Measurements from ENCODE around the gene FGF14.

DNA sequence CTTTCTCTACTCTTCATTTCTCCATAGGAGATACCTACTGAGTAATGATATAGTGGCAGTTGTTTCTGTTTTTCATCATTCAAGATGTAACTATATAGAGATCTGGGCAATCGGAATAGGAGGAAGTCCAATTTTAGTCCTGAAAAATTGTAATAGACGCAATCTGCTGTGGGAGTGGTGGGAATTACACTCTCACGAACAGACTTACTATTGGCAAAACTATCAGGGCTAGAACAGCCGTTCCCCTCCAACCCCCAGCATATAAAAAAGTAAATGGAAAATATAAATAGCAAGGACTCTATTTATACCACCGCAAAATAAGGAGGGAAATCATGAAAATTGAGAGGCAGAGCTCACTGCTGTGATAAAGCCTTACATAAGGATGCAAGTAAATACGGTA lies 330.1 kb downstream of the FGF14 start:
- TF ChIP-seq POLR2A (IDR thresholded peaks at IDR 0.05; ENCODE audit: low read depth, low read length), result no peak
- no peak for TF ChIP-seq TAF1 (IDR thresholded peaks at IDR 0.05; ENCODE audit: borderline replicate concordance, low read depth, low read length)
